Measurements from ENCODE around the gene PEX7. TPM values are rescaled to one million over a fixed set of nuclear protein-coding genes. Genes with fewer than 3 reads are reported as not detected.

Gene PEX7
- total RNA-seq, 1 experiment from 2014 or later: 9.9 TPM

GRCh38 chr6:136773473-136773796 lies 49.0 kb upstream of the PEX7 start:
- ATAC-seq: no peak
- CTCF ChIA-PET: no interaction called here
- Histone ChIP-seq H3F3A (ENCODE audit: low read length, unreplicated experiment) (no peaks in the 10 kb centered on the region), H3K27me3 (ENCODE audit: low read length) (no peaks in the 10 kb centered on the region), H3K4me2 (ENCODE audit: low read length) (no peak overlapping the region), H3K9me3 (ENCODE audit: low read length) (no peaks in the 10 kb centered on the region), H3K4me3 (ENCODE audit: low read length) (no peak overlapping the region), H3K36me3 (ENCODE audit: low read depth, low read length) (no peaks in the 10 kb centered on the region), H3K4me1 (ENCODE audit: insufficient read depth, low read length) (peaks cover 10% of the 10 kb centered on the region), H3K9me2 (replicated peaks; ENCODE audit: low read length) (no peaks in the 10 kb centered on the region), H3K27ac (ENCODE audit: low read length) (no peak overlapping the region), H3K79me2 (ENCODE audit: low read length) (no peaks in the 10 kb centered on the region), H2AFZ (ENCODE audit: low read length) (no peak overlapping the region), H3K9ac (ENCODE audit: low read length) (no peak overlapping the region), H4K20me1 (ENCODE audit: low read length) (no peaks in the 10 kb centered on the region)
- no peak for DNase-seq
- POLR2A ChIA-PET (ENCODE audit: unreplicated experiment): no interaction called here
- intact Hi-C loops (cut with micrococcal nuclease): no loop called here
- TF ChIP-seq EZH2 (IDR thresholded peaks at IDR 0.05; ENCODE audit: low read length, unreplicated experiment) (no peak), EZH2phosphoT487 (IDR thresholded peaks at IDR 0.05; ENCODE audit: borderline replicate concordance, low read length) (no peak), CTCF (conservative IDR thresholded peaks at IDR 0.05; ENCODE audit: low read depth, low read length) (no peak)
- BruUV-seq (replicated peaks): no TSS peak

- no peaks in the 10 kb centered on the region for H3K79me2 ChIP-seq (ENCODE audit: low read length)
- H2AFZ ChIP-seq (ENCODE audit: low read length): no peak overlapping the region
- peak; percentile 43 for DNase-seq
- H3K27ac ChIP-seq (ENCODE audit: low read length): no peak overlapping the region
- no peak overlapping the region for H3K9ac ChIP-seq (ENCODE audit: low read length)
- intact Hi-C loops (cut with micrococcal nuclease): no loop called here
- ChIA-PET CTCF (no interaction called here), POLR2A (ENCODE audit: unreplicated experiment) (no interaction called here)
- no peak for ATAC-seq
- H3K36me3 ChIP-seq (ENCODE audit: low read depth, low read length): no peaks in the 10 kb centered on the region
- no peaks in the 10 kb centered on the region for H3F3A ChIP-seq (ENCODE audit: low read length, unreplicated experiment)
- H3K4me2 ChIP-seq (ENCODE audit: low read length): no peak overlapping the region
- peaks cover 10% of the 10 kb centered on the region for H3K4me1 ChIP-seq (ENCODE audit: insufficient read depth, low read length)
- H3K9me3 ChIP-seq (ENCODE audit: low read length): no peaks in the 10 kb centered on the region
- H3K4me3 ChIP-seq (ENCODE audit: low read length): no peak overlapping the region
- H3K27me3 ChIP-seq (ENCODE audit: low read length): no peaks in the 10 kb centered on the region
- BruUV-seq (replicated peaks): no TSS peak
- TF ChIP-seq EZH2phosphoT487 (IDR thresholded peaks at IDR 0.05; ENCODE audit: borderline replicate concordance, low read length): no peak
- TF ChIP-seq EZH2 (IDR thresholded peaks at IDR 0.05; ENCODE audit: low read length, unreplicated experiment): no peak
- TF ChIP-seq CTCF (conservative IDR thresholded peaks at IDR 0.05; ENCODE audit: low read depth, low read length): no peak
- H4K20me1 ChIP-seq (ENCODE audit: low read length): no peaks in the 10 kb centered on the region
- no peaks in the 10 kb centered on the region for H3K9me2 ChIP-seq (replicated peaks; ENCODE audit: low read length)
These were observed 48.0 kb upstream of the PEX7 start for GRCh38 chr6:136774228-136775041.

- Histone ChIP-seq H3K79me2 (ENCODE audit: low read length) (no peaks in the 10 kb centered on the region), H3K9me2 (replicated peaks; ENCODE audit: low read length) (no peaks in the 10 kb centered on the region), H3K4me3 (ENCODE audit: low read length) (no peak overlapping the region), H3K9me3 (ENCODE audit: low read length) (no peaks in the 10 kb centered on the region), H3K27ac (ENCODE audit: low read length) (no peak overlapping the region), H3K4me1 (ENCODE audit: insufficient read depth, low read length) (peaks cover 10% of the 10 kb centered on the region), H3K27me3 (ENCODE audit: low read length) (no peaks in the 10 kb centered on the region), H2AFZ (ENCODE audit: low read length) (no peak overlapping the region), H3K36me3 (ENCODE audit: low read depth, low read length) (no peaks in the 10 kb centered on the region), H3F3A (ENCODE audit: low read length, unreplicated experiment) (no peaks in the 10 kb centered on the region), H3K9ac (ENCODE audit: low read length) (no peak overlapping the region), H3K4me2 (ENCODE audit: low read length) (no peak overlapping the region), H4K20me1 (ENCODE audit: low read length) (no peaks in the 10 kb centered on the region)
- POLR2A ChIA-PET (ENCODE audit: unreplicated experiment): no interaction called here
- CTCF ChIA-PET: no interaction called here
- BruUV-seq (replicated peaks): no TSS peak
- TF ChIP-seq EZH2phosphoT487 (IDR thresholded peaks at IDR 0.05; ENCODE audit: borderline replicate concordance, low read length) (no peak), CTCF (conservative IDR thresholded peaks at IDR 0.05; ENCODE audit: low read depth, low read length) (no peak), EZH2 (IDR thresholded peaks at IDR 0.05; ENCODE audit: low read length, unreplicated experiment) (no peak)
- ATAC-seq (no peak), DNase-seq (no peak)
- intact Hi-C loops (cut with micrococcal nuclease): no loop called here
These were observed 47.3 kb upstream of the PEX7 start for GRCh38 chr6:136775081-136775480.

Measured in PC-3 (cell line).